A673 (cell line): ENCODE results near the gene MRPL42. TPM values are rescaled to one million over a fixed set of nuclear protein-coding genes. Genes with fewer than 3 reads are reported as not detected.
"Not testable (repeated sequence)": the region's sequence is repeated elsewhere in the genome, so short reads cannot be mapped to it uniquely, and the experiment has no call there.

Source experiments
- BruUV-seq: library from RNA; stranded (reverse); fragments of 400-500 nt; replicated peaks from 2 replicates; lab custom pipeline; 2021; lab: Mats Ljungman, UMichigan
- CTCF ChIA-PET: fragments of 300-600 bp; sonication (Branson Sonifier 250); formaldehyde crosslinking; loops from one replicate; lab custom pipeline; 2022; ENCODE audit warnings: antibody characterized with exemption; lab: Charles Lee
- POLR2A ChIA-PET: fragments of 300-600 bp; sonication (Branson Sonifier 250); formaldehyde crosslinking; loops from one replicate; lab custom pipeline; 2022; ENCODE audit warnings: antibody characterized with exemption; ENCODE audit not compliant: low non-redundant PET; lab: Charles Lee
- DNase-seq: peaks from one replicate; pipeline ENCODE4 v3.0.0-alpha.2; 2015; ENCODE audit warnings: low spot score
- H3K27ac ChIP-seq: fragments of 200-600 bp; sonication (generic); 2 replicates; pipeline ENCODE4 v1.5.1; 2016; ENCODE audit warnings: mixed run types, low read depth, mild to moderate bottlenecking, mixed read lengths, antibody characterized with exemption, low read length; ENCODE audit not compliant: poor library complexity, severe bottlenecking
- H3K27me3 ChIP-seq: fragments of 200-600 bp; sonication (generic); replicated peaks from 2 replicates; pipeline ENCODE4 v1.6.1; 2017; ENCODE audit warnings: mixed run types, low read depth, mild to moderate bottlenecking, mixed read lengths, antibody characterized with exemption, low read length; ENCODE audit not compliant: insufficient read depth, poor library complexity
- H3K36me3 ChIP-seq: fragments of 200-600 bp; sonication (generic); 2 replicates; pipeline ENCODE4 v1.6.1; 2016; ENCODE audit warnings: mixed run types, mild to moderate bottlenecking, mixed read lengths, antibody characterized with exemption, low read length; ENCODE audit not compliant: insufficient read depth, poor library complexity, severe bottlenecking
- H3K4me1 ChIP-seq: fragments of 200-600 bp; sonication (generic); 2 replicates; pipeline ENCODE4 v1.6.1; 2017; ENCODE audit warnings: mixed run types, mild to moderate bottlenecking, mixed read lengths, antibody characterized with exemption, low read length; ENCODE audit not compliant: insufficient read depth, poor library complexity, severe bottlenecking
- H3K4me3 ChIP-seq: fragments of 200-600 bp; sonication (generic); 2 replicates; pipeline ENCODE4 v1.5.1; 2016; ENCODE audit warnings: low read depth, mixed run types, mild to moderate bottlenecking, mixed read lengths, low read length; ENCODE audit not compliant: poor library complexity, severe bottlenecking
- H3K9me3 ChIP-seq: fragments of 200-600 bp; sonication (generic); 2 replicates; pipeline ENCODE4 v1.6.1; 2016; ENCODE audit warnings: mixed run types, low read depth, mild to moderate bottlenecking, mixed read lengths, antibody characterized with exemption, low read length; ENCODE audit not compliant: poor library complexity, severe bottlenecking
- EZH2 ChIP-seq: fragments of 200-600 bp; sonication (generic); IDR thresholded peaks from 2 replicates; pipeline ENCODE4 v1.6.1; 2017; ENCODE audit warnings: borderline replicate concordance, low read depth, mild to moderate bottlenecking, mixed read lengths, antibody characterized with exemption, low read length; ENCODE audit not compliant: poor library complexity, severe bottlenecking
- intact Hi-C: fragments of 100-400 bp; cut with micrococcal nuclease; formaldehyde crosslinking; loops from one replicate; pipeline ENCODE4 v1.10.0; 2022; ENCODE audit not compliant: unreplicated experiment
- total RNA-seq: library from RNA; stranded (reverse); gene quantifications from 2 replicates; pipeline ENCODE4 v1.2.3, GENCODE V29; 2021
- TF ChIP-seq, protein P1 (sequence below): fragments of 300-800, 200-600 bp; sonication (generic); conservative IDR thresholded peaks from 2 replicates; pipeline ENCODE4 v1.5.1; 2017; ENCODE audit warnings: low read depth, mild to moderate bottlenecking, antibody characterized with exemption, low read length, moderate library complexity, mixed read lengths

Gene MRPL42
- total RNA-seq, 1 experiment from 2014 or later = 196 TPM

DNA sequence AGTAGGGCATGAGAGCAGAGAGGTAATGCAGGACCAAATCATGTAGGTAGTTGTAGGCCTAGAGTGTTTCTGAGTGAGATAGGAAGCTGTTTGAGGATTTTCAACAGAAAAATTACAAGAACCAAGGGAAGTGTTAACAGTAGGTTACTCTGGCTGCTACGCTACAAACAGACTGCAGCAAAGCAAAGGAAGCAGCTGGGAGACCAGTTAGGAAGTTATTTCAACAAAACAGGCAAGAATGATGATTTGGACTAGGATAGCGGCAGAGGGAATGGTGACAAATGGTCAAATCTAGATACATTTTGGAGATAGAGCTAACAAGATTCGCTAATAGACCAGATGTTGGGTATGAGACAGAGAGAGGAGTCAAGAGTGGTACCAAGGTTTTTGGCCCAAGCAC lies 26.8 kb downstream of the MRPL42 start:
- BruUV-seq = no TSS peak
- no peak for DNase-seq
- TF ChIP-seq, protein P1, sequence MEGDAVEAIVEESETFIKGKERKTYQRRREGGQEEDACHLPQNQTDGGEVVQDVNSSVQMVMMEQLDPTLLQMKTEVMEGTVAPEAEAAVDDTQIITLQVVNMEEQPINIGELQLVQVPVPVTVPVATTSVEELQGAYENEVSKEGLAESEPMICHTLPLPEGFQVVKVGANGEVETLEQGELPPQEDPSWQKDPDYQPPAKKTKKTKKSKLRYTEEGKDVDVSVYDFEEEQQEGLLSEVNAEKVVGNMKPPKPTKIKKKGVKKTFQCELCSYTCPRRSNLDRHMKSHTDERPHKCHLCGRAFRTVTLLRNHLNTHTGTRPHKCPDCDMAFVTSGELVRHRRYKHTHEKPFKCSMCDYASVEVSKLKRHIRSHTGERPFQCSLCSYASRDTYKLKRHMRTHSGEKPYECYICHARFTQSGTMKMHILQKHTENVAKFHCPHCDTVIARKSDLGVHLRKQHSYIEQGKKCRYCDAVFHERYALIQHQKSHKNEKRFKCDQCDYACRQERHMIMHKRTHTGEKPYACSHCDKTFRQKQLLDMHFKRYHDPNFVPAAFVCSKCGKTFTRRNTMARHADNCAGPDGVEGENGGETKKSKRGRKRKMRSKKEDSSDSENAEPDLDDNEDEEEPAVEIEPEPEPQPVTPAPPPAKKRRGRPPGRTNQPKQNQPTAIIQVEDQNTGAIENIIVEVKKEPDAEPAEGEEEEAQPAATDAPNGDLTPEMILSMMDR = no peak
- TF ChIP-seq EZH2 = no peak
- intact Hi-C loops = no loop called here
- peaks cover 54% of the 10 kb centered on the region for H3K36me3 ChIP-seq
- no peak overlapping the region for H3K27ac ChIP-seq
- no peaks in the 10 kb centered on the region for H3K4me1 ChIP-seq
- ChIA-PET POLR2A (no interaction called here), CTCF (no interaction called here)
- H3K4me3 ChIP-seq = no peak overlapping the region
- H3K9me3 ChIP-seq = no peaks in the 10 kb centered on the region
- H3K27me3 ChIP-seq = no peaks in the 10 kb centered on the region

DNA sequence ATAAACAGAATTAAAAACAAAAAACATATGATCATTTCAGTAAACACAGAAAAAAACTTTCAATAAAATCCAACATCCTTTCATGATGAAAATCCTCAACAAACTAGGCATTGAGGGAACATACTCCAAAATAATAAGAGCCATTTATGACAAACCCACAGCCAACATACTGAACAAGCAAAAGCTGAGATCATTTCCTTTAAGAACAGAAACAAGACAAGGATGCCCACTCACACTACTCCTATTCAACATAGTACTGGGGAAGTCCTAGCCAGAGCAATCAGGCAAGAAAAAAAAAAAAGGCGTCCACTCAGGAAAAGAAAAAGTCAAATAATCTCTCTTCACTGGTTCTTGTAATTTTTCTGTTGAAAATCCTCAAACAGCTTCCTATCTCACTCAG lies 30.1 kb downstream of the MRPL42 start:
- Histone ChIP-seq H3K4me1 (no peaks in the 10 kb centered on the region), H3K36me3 (peaks cover 41% of the 10 kb centered on the region), H3K27ac (no peak overlapping the region), H3K9me3 (no peaks in the 10 kb centered on the region), H3K27me3 (no peaks in the 10 kb centered on the region), H3K4me3 (no peak overlapping the region)
- BruUV-seq = no TSS peak
- CTCF ChIA-PET = no interaction called here
- DNase-seq = no peak
- intact Hi-C loops = no loop called here
- POLR2A ChIA-PET = no interaction called here
- TF ChIP-seq, protein P1 = no peak
- TF ChIP-seq EZH2 = no peak

DNA sequence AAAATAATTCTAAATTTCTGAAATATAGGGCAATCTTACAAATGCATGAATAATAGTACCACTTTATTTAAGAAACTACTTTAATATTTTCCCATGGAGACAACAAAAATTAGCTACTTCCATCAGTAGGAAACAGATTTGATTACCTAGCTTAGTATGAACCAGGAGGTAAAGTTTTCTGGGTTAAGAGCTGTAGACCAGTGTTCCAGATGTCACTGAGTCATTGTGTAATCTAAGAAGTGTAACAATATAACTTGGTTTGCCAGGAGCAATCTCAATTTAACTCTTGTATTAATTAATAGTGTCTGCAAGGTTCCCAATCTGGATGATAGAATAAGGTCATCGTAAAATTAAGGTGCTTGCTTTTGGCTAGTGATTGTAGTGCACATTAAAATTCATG lies 31.5 kb downstream of the MRPL42 start:
- CTCF ChIA-PET, H3K9me3 ChIP-seq, H3K4me1 ChIP-seq, POLR2A ChIA-PET, H3K27ac ChIP-seq, DNase-seq, H3K27me3 ChIP-seq, intact Hi-C loops, BruUV-seq, H3K4me3 ChIP-seq: not testable (repeated sequence)
- peaks cover 45% of the 10 kb centered on the region for H3K36me3 ChIP-seq

DNA sequence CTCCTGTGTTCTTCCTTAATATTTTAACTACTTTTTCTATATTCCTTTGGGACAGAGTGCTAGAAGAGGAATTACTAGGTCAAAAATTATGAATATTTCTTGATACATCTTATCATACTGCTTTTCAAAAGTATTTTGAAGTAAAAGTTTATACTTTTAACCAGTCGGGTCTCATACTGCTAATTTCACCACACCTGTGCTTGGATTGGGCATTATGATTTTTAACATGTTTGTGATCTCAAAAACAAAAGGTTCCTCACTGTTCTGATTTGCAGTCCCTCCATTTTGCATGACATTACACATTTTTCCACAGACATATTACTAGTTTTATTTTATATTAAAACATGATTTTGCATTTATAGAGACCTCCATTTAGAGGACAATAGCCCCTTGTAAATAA lies 32.9 kb downstream of the MRPL42 start:
- H3K4me3 ChIP-seq = no peak overlapping the region
- H3K36me3 ChIP-seq = peaks cover 49% of the 10 kb centered on the region
- H3K4me1 ChIP-seq = no peaks in the 10 kb centered on the region
- ChIA-PET CTCF (no interaction called here), POLR2A (no interaction called here)
- H3K27ac ChIP-seq = no peak overlapping the region
- TF ChIP-seq, protein P1 = no peak
- TF ChIP-seq EZH2 = no peak
- H3K27me3 ChIP-seq = no peaks in the 10 kb centered on the region
- DNase-seq = no peak
- no TSS peak for BruUV-seq
- intact Hi-C loops = loop anchor here (5.0 kb wide), 1 partner anchor 62 kb away; no protein-coding TSS in a partner anchor
- no peaks in the 10 kb centered on the region for H3K9me3 ChIP-seq
